Astrocyte (in vitro differentiated cells and primary cell): ENCODE measurements around the gene PARP4. TPM values are rescaled to one million over a fixed set of nuclear protein-coding genes. Genes with fewer than 3 reads are reported as not detected.
A peak's percentile ranks its signal among the peaks of the same experiment; 100 is the strongest.
"Not testable (repeated sequence)": the region's sequence is repeated elsewhere in the genome, so short reads cannot be mapped to it uniquely, and the experiment has no call there.

Experiments
- DNase-seq: peaks from one replicate; pipeline ENCODE4 v3.0.0-alpha.2; 2010; ENCODE audit warnings: low read depth
- FAIRE-seq: peaks from 2 replicates; lab custom pipeline; 2011; peaks lifted over from hg19 to GRCh38; lab: Jason Lieb, UNC
- H2AFZ ChIP-seq: 2 replicates; pipeline ENCODE4 v1.6.0; 2012; ENCODE audit warnings: low read depth, low read length, inconsistent platforms
- H3K27ac ChIP-seq: 2 replicates; pipeline ENCODE4 v1.5.1; 2011; ENCODE audit warnings: low read depth, low read length, inconsistent platforms
- H3K27me3 ChIP-seq: 2 replicates; pipeline ENCODE4 v1.6.0; 2011; ENCODE audit warnings: low read length, inconsistent platforms; ENCODE audit not compliant: insufficient read depth
- H3K36me3 ChIP-seq: 2 replicates; pipeline ENCODE4 v1.5.1; 2011; ENCODE audit warnings: low read length, inconsistent platforms; ENCODE audit not compliant: insufficient read depth
- H3K4me1 ChIP-seq: 2 replicates; pipeline ENCODE4 v1.5.1; 2011; ENCODE audit warnings: low read length, inconsistent platforms; ENCODE audit not compliant: insufficient read depth
- H3K4me2 ChIP-seq: 2 replicates; pipeline ENCODE4 v1.6.0; 2012; ENCODE audit warnings: low read length, inconsistent platforms
- H3K4me3 ChIP-seq: 2 replicates; pipeline ENCODE4 v1.5.1; 2011; ENCODE audit warnings: low read depth, mild to moderate bottlenecking, low read length, inconsistent platforms; ENCODE audit not compliant: insufficient read depth
- H3K79me2 ChIP-seq: 2 replicates; pipeline ENCODE4 v1.6.0; 2012; ENCODE audit warnings: mild to moderate bottlenecking, low read length, inconsistent platforms; ENCODE audit not compliant: insufficient read depth
- H3K9ac ChIP-seq: 2 replicates; pipeline ENCODE4 v1.6.0; 2012; ENCODE audit warnings: mild to moderate bottlenecking, low read length, inconsistent platforms
- H3K9me3 ChIP-seq: 2 replicates; pipeline ENCODE4 v1.5.1; 2012; ENCODE audit warnings: low read depth, mild to moderate bottlenecking, low read length, inconsistent platforms; ENCODE audit not compliant: insufficient read depth
- H4K20me1 ChIP-seq: 2 replicates; pipeline ENCODE4 v1.6.0; 2012; ENCODE audit warnings: low read length, inconsistent platforms; ENCODE audit not compliant: insufficient read depth
- H3K27ac Mint-ChIP-seq: one replicate; pipeline ENCODE4 v1.8.0; 2021; ENCODE audit warnings: mild to moderate bottlenecking, mixed read lengths; ENCODE audit not compliant: unreplicated experiment
- H3K27me3 Mint-ChIP-seq: one replicate; pipeline ENCODE4 v1.8.0; 2021; ENCODE audit warnings: low read depth, mixed read lengths; ENCODE audit not compliant: unreplicated experiment
- H3K36me3 Mint-ChIP-seq: one replicate; pipeline ENCODE4 v1.8.0; 2021; ENCODE audit warnings: low read depth, mixed read lengths; ENCODE audit not compliant: unreplicated experiment
- H3K4me1 Mint-ChIP-seq: one replicate; pipeline ENCODE4 v1.8.0; 2021; ENCODE audit warnings: low read depth, mixed read lengths; ENCODE audit not compliant: unreplicated experiment
- H3K4me3 Mint-ChIP-seq: one replicate; pipeline ENCODE4 v1.8.0; 2021; ENCODE audit warnings: mild to moderate bottlenecking, moderate library complexity, mixed read lengths; ENCODE audit not compliant: unreplicated experiment
- H3K9me3 Mint-ChIP-seq: one replicate; pipeline ENCODE4 v1.8.0; 2021; ENCODE audit warnings: mild to moderate bottlenecking, mixed read lengths; ENCODE audit not compliant: unreplicated experiment
- CTCF ChIP-seq: IDR thresholded peaks from 2 replicates; pipeline ENCODE4 v1.5.1; 2011; ENCODE audit warnings: low read depth, mild to moderate bottlenecking, inconsistent platforms, low read length, moderate library complexity; ENCODE audit not compliant: insufficient read depth
- EZH2 ChIP-seq: IDR thresholded peaks from 2 replicates; pipeline ENCODE4 v1.6.1; 2012; ENCODE audit warnings: mild to moderate bottlenecking, low read length, inconsistent platforms; ENCODE audit not compliant: insufficient read depth
- total RNA-seq: library from RNA; stranded (reverse); gene quantifications from 2 replicates; pipeline ENCODE4 v1.2.1, GENCODE V29; 2021

PARP4 gene
- total RNA-seq, 1 donor from 2014 or later: 59.1 TPM

- no peaks in the 10 kb centered on the region for H3K9me3 Mint-ChIP-seq
- peaks cover 13% of the 10 kb centered on the region for H3K36me3 Mint-ChIP-seq
- no peaks in the 10 kb centered on the region for H3K27me3 ChIP-seq
- peaks cover under 1% of the 10 kb centered on the region for H4K20me1 ChIP-seq
- H3K4me1 ChIP-seq: no peaks in the 10 kb centered on the region
- FAIRE-seq (no peak), DNase-seq (peak; percentile 16)
- H3K79me2 ChIP-seq: no peaks in the 10 kb centered on the region
- TF ChIP-seq CTCF (no peak), EZH2 (no peak)
- no peaks in the 10 kb centered on the region for H3K27me3 Mint-ChIP-seq
- no peak overlapping the region for H2AFZ ChIP-seq
- H3K4me2 ChIP-seq: no peak overlapping the region
- H3K27ac Mint-ChIP-seq: no peak overlapping the region
- H3K4me3 Mint-ChIP-seq: no peak overlapping the region
- no peak overlapping the region for H3K27ac ChIP-seq
- no peaks in the 10 kb centered on the region for H3K9me3 ChIP-seq
- H3K36me3 ChIP-seq: peaks cover 19% of the 10 kb centered on the region
- H3K4me1 Mint-ChIP-seq: no peaks in the 10 kb centered on the region
- no peak overlapping the region for H3K4me3 ChIP-seq
- H3K9ac ChIP-seq: no peak overlapping the region
Measured at GRCh38 chr13:24443366-24443765, 69.2 kb downstream of the PARP4 start.

GRCh38 chr13:24426045-24426444 is 86.5 kb downstream of the PARP4 start:
- not testable (repeated sequence) for H3K9me3 Mint-ChIP-seq, H3K4me3 ChIP-seq, H3K79me2 ChIP-seq, FAIRE-seq, H3K4me3 Mint-ChIP-seq, H3K27ac Mint-ChIP-seq, H3K4me1 ChIP-seq, H4K20me1 ChIP-seq, H2AFZ ChIP-seq, H3K27me3 Mint-ChIP-seq, H3K9ac ChIP-seq, H3K4me1 Mint-ChIP-seq, H3K4me2 ChIP-seq, DNase-seq, H3K27ac ChIP-seq, H3K9me3 ChIP-seq, H3K27me3 ChIP-seq
- H3K36me3 Mint-ChIP-seq: peaks cover 21% of the 10 kb centered on the region
- peaks cover 18% of the 10 kb centered on the region for H3K36me3 ChIP-seq

- not testable (repeated sequence) for H3K79me2 ChIP-seq, H3K4me3 ChIP-seq, H2AFZ ChIP-seq, DNase-seq, FAIRE-seq, H3K27me3 Mint-ChIP-seq, H3K27me3 ChIP-seq, H3K4me1 ChIP-seq, H3K27ac Mint-ChIP-seq, H4K20me1 ChIP-seq, H3K9me3 Mint-ChIP-seq, H3K4me2 ChIP-seq, H3K9me3 ChIP-seq, H3K4me3 Mint-ChIP-seq, H3K27ac ChIP-seq, H3K9ac ChIP-seq, H3K4me1 Mint-ChIP-seq, H3K36me3 ChIP-seq
- peaks cover 43% of the 10 kb centered on the region for H3K36me3 Mint-ChIP-seq
Measured at GRCh38 chr13:24419668-24420067, 92.9 kb downstream of the PARP4 start.

GRCh38 chr13:24407844-24408243 is 104.7 kb downstream of the PARP4 start:
- DNase-seq (no peak), FAIRE-seq (no peak)
- no peak overlapping the region for H3K27ac ChIP-seq
- H2AFZ ChIP-seq: no peak overlapping the region
- no peaks in the 10 kb centered on the region for H3K27me3 ChIP-seq
- H3K79me2 ChIP-seq: no peaks in the 10 kb centered on the region
- no peak overlapping the region for H3K27ac Mint-ChIP-seq
- H3K9me3 Mint-ChIP-seq: no peaks in the 10 kb centered on the region
- no peaks in the 10 kb centered on the region for H3K36me3 Mint-ChIP-seq
- no peak overlapping the region for H3K4me2 ChIP-seq
- no peak overlapping the region for H3K4me3 Mint-ChIP-seq
- no peaks in the 10 kb centered on the region for H4K20me1 ChIP-seq
- H3K36me3 ChIP-seq: no peaks in the 10 kb centered on the region
- H3K9me3 ChIP-seq: no peaks in the 10 kb centered on the region
- no peak overlapping the region for H3K9ac ChIP-seq
- TF ChIP-seq CTCF (no peak), EZH2 (no peak)
- H3K4me1 Mint-ChIP-seq: no peaks in the 10 kb centered on the region
- no peaks in the 10 kb centered on the region for H3K4me1 ChIP-seq
- no peak overlapping the region for H3K4me3 ChIP-seq
- no peaks in the 10 kb centered on the region for H3K27me3 Mint-ChIP-seq
